Endothelial cell of umbilical vein (primary cell): Measurements from ENCODE around the gene CHGA. TPM values are rescaled to one million over a fixed set of nuclear protein-coding genes. Genes with fewer than 3 reads are reported as not detected.

ENCODE experiments used
- BruUV-seq: library from RNA; stranded (reverse); fragments of 400-500 nt; replicated peaks from 2 replicates; lab custom pipeline; 2021; lab: Mats Ljungman, UMichigan
- CTCF ChIA-PET: fragments of 300-600, 350-600 bp; sonication (Branson Sonifier 250); formaldehyde crosslinking; loops from one replicate; lab custom pipeline; 2021; ENCODE audit warnings: antibody characterized with exemption, inconsistent platforms; lab: Charles Lee
- POLR2A ChIA-PET: fragments of 300-600, 350-600 bp; sonication (Branson Sonifier 250); formaldehyde crosslinking; loops from one replicate; lab custom pipeline; 2021; ENCODE audit warnings: antibody characterized with exemption, inconsistent platforms; lab: Charles Lee
- DNase-seq: peaks from one replicate; pipeline ENCODE4 v3.0.0-alpha.2; 2011; ENCODE audit warnings: low read depth, low spot score
- FAIRE-seq: peaks from 2 replicates; lab custom pipeline; 2011; peaks lifted over from hg19 to GRCh38; lab: Jason Lieb, UNC
- H2AFZ ChIP-seq: 2 replicates; pipeline ENCODE4 v1.6.0; 2012; ENCODE audit warnings: low read depth, low read length, control low read depth, inconsistent platforms
- H3K27ac ChIP-seq: 2 replicates; pipeline ENCODE4 v1.5.1; 2011; ENCODE audit warnings: low read depth, mild to moderate bottlenecking, control low read depth, low read length, moderate library complexity; ENCODE audit not compliant: insufficient read depth
- H3K27me3 ChIP-seq, 2 experiments: 2 replicates each; pipeline versions ENCODE4 v1.6.0 to v1.6.1; 2011; ENCODE audit warnings: low read length in 2 of 2, mixed read lengths in 1 of 2; ENCODE audit not compliant: control insufficient read depth in 2 of 2, insufficient read depth in 2 of 2
- H3K36me3 ChIP-seq, 2 experiments: 2 replicates in 1 of 2; 3 replicates in 1 of 2; pipeline ENCODE4 v1.5.1; 2011; ENCODE audit warnings: low read length in 2 of 2, mild to moderate bottlenecking in 1 of 2, moderate library complexity in 1 of 2; ENCODE audit not compliant: control insufficient read depth in 2 of 2, insufficient read depth in 2 of 2; ENCODE audit errors: extremely low read depth in 1 of 2
- H3K4me1 ChIP-seq: 3 replicates; pipeline ENCODE4 v1.5.1; 2011; ENCODE audit warnings: mild to moderate bottlenecking, low read length; ENCODE audit not compliant: control insufficient read depth, insufficient read depth; ENCODE audit errors: extremely low read depth
- H3K4me2 ChIP-seq: 2 replicates; pipeline ENCODE4 v1.6.1; 2011; ENCODE audit warnings: low read length, control low read depth, mixed read lengths; ENCODE audit not compliant: insufficient read depth
- H3K4me3 ChIP-seq, 3 experiments: fragments of 200-600 bp in 1 of 3; sonication (generic), shearing (Covaris generic) in 1 of 3; replicated peaks in 1 of 3; 2 replicates each; pipeline ENCODE4 v1.5.1; 2011 to 2016; ENCODE audit warnings: control low read depth in 3 of 3, low read length in 3 of 3, mild to moderate bottlenecking in 2 of 3, inconsistent platforms in 1 of 3, low read depth in 1 of 3, moderate library complexity in 1 of 3; ENCODE audit not compliant: insufficient read depth in 1 of 3
- H3K79me2 ChIP-seq: 2 replicates; pipeline ENCODE4 v1.6.0; 2012; ENCODE audit warnings: low read length, inconsistent platforms; ENCODE audit not compliant: control insufficient read depth, insufficient read depth
- H3K9ac ChIP-seq: replicated peaks from 2 replicates; pipeline ENCODE3; 2011; ENCODE audit warnings: low read length, control low read depth; ENCODE audit not compliant: insufficient read depth; ENCODE audit errors: extremely low read depth
- H3K9me1 ChIP-seq: replicated peaks from 3 replicates; pipeline ENCODE4 v1.6.0; 2011; ENCODE audit warnings: mild to moderate bottlenecking, low read length; ENCODE audit not compliant: control insufficient read depth, insufficient read depth; ENCODE audit errors: extremely low read depth
- H3K9me3 ChIP-seq: replicated peaks from 2 replicates; pipeline ENCODE4 v1.5.1; 2012; ENCODE audit warnings: low read length, inconsistent platforms; ENCODE audit not compliant: control insufficient read depth, insufficient read depth
- H4K20me1 ChIP-seq: replicated peaks from 2 replicates; pipeline ENCODE3; 2011; ENCODE audit warnings: mild to moderate bottlenecking, low read length; ENCODE audit not compliant: control insufficient read depth, insufficient read depth; ENCODE audit errors: extremely low read depth
- EZH2 ChIP-seq: IDR thresholded peaks from 2 replicates; pipeline ENCODE4 v1.6.1; 2012; ENCODE audit warnings: borderline replicate concordance, low read depth, mild to moderate bottlenecking, moderate library complexity, low read length, inconsistent platforms; ENCODE audit not compliant: severe bottlenecking
- FOS ChIP-seq: IDR thresholded peaks from 2 replicates; pipeline ENCODE4 v1.6.1; 2011; ENCODE audit warnings: mild to moderate bottlenecking, low read length, moderate library complexity, borderline replicate concordance; ENCODE audit not compliant: insufficient read depth
- GATA2 ChIP-seq: IDR thresholded peaks from 2 replicates; pipeline ENCODE4 v1.7.0; 2011; ENCODE audit warnings: low read depth, mild to moderate bottlenecking, moderate library complexity, mixed read lengths, low read length; ENCODE audit not compliant: insufficient read length, insufficient read depth
- JUN ChIP-seq: IDR thresholded peaks from 2 replicates; pipeline ENCODE4 v1.6.1; 2011; ENCODE audit warnings: borderline replicate concordance, low read depth; ENCODE audit not compliant: insufficient read length, insufficient read depth
- MYC ChIP-seq: IDR thresholded peaks from one replicate; pipeline ENCODE4 v1.6.1; 2011; ENCODE audit warnings: mild to moderate bottlenecking, low read depth, low read length
- POLR2A ChIP-seq: IDR thresholded peaks from 2 replicates; pipeline ENCODE4 v1.6.1; 2012; ENCODE audit warnings: low read depth, mild to moderate bottlenecking, control low read depth, low read length
- POLR2AphosphoS5 ChIP-seq: IDR thresholded peaks from 2 replicates; pipeline ENCODE4 v1.6.1; 2012; ENCODE audit warnings: low read depth, mild to moderate bottlenecking, control low read depth, low read length, moderate library complexity; ENCODE audit not compliant: insufficient read depth
- dilution Hi-C: fragments of 300-500 bp; cut with MboI; formaldehyde crosslinking; loops from one replicate; pipeline ENCODE4 v1.15.0; 2019; ENCODE audit warnings: low sequenced_read_pairs; ENCODE audit not compliant: extremely low pct_ligation_motif_present
- intact Hi-C: fragments of 100-400 bp; cut with micrococcal nuclease; formaldehyde crosslinking; loops from one replicate; pipeline ENCODE4 v1.10.0; 2022
- polyA plus RNA-seq, 4 experiments: library from polyadenylated mRNA; depleted of rRNA in 3 of 4; stranded (reverse) in 3 of 4; unstranded in 1 of 4; fragments of >200 nt; gene quantifications; 2 replicates each; pipeline versions ENCODE4 v1.2.1 to v1.2.3, GENCODE V29; 2011 to 2012; ENCODE audit warnings: missing spikeins in 1 of 4
- total RNA-seq: library from RNA; stranded (reverse); gene quantifications from 2 replicates; pipeline ENCODE4 v1.2.3, GENCODE V29; 2021
- TF ChIP-seq, protein P1 (sequence below): IDR thresholded peaks from 2 replicates; pipeline ENCODE4 v1.6.1; 2011; ENCODE audit not compliant: insufficient read depth, insufficient read length
- TF ChIP-seq, protein P2 (sequence below), 2 donors: IDR thresholded peaks; 1 replicate in 1 of 2; 2 replicates in 1 of 2; pipeline ENCODE4 v1.5.1; 2011; ENCODE audit warnings: low read length in 2 of 2, mild to moderate bottlenecking in 2 of 2, moderate library complexity in 2 of 2, control low read depth in 1 of 2, inconsistent platforms in 1 of 2, low read depth in 1 of 2; ENCODE audit not compliant: insufficient read depth in 1 of 2; ENCODE audit errors: extremely low read depth in 1 of 2

CHGA gene
- total and polyA plus RNA-seq, 2 donors (not counting 3 experiments of a cell fraction or from before 2014, with no cell fraction given): not detected

DNA sequence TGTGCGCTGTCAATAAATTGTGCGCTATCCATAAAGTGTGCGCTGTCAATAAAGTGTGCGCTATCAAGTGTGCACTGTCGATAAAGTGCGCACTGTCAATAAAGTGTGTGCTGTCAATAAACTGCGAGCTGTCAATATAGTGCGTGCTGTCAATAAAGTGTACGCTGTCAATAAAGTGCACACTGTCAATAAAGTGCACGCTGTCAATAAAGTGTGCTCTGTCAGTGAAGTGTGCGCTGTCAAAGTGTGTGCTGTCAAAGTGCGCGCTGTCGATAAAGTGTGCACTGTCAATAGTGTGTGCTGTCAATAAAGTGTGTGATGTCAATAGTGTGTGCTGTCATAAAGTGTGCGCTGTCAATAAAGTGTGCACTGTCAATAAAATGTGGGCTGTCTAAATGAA is 2.9 kb upstream of the CHGA start:
- no peaks in the 10 kb centered on the region for H4K20me1 ChIP-seq
- FAIRE-seq (no peak), DNase-seq (no peak)
- CTCF ChIA-PET: no interaction called here
- no peak overlapping the region for H3K4me2 ChIP-seq
- POLR2A ChIA-PET: no interaction called here
- no peaks in the 10 kb centered on the region for H3K9me3 ChIP-seq
- no peaks in the 10 kb centered on the region for H3K36me3 ChIP-seq
- TF ChIP-seq MYC (no peak), JUN (no peak), GATA2 (no peak), EZH2 (no peak), FOS (no peak), POLR2AphosphoS5 (no peak), POLR2A (no peak)
- TF ChIP-seq, protein P1, sequence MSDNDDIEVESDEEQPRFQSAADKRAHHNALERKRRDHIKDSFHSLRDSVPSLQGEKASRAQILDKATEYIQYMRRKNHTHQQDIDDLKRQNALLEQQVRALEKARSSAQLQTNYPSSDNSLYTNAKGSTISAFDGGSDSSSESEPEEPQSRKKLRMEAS: no peak
- TF ChIP-seq, protein P2, sequence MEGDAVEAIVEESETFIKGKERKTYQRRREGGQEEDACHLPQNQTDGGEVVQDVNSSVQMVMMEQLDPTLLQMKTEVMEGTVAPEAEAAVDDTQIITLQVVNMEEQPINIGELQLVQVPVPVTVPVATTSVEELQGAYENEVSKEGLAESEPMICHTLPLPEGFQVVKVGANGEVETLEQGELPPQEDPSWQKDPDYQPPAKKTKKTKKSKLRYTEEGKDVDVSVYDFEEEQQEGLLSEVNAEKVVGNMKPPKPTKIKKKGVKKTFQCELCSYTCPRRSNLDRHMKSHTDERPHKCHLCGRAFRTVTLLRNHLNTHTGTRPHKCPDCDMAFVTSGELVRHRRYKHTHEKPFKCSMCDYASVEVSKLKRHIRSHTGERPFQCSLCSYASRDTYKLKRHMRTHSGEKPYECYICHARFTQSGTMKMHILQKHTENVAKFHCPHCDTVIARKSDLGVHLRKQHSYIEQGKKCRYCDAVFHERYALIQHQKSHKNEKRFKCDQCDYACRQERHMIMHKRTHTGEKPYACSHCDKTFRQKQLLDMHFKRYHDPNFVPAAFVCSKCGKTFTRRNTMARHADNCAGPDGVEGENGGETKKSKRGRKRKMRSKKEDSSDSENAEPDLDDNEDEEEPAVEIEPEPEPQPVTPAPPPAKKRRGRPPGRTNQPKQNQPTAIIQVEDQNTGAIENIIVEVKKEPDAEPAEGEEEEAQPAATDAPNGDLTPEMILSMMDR (IDR thresholded peaks at IDR 0.05; ENCODE audit: extremely low read depth in 1 of 2, insufficient read depth in 1 of 2, low read depth in 1 of 2, low read length in 2 of 2): no peak
- H3K4me1 ChIP-seq: no peaks in the 10 kb centered on the region
- dilution Hi-C loops: no loop called here
- no peaks in the 10 kb centered on the region for H3K9me1 ChIP-seq
- intact Hi-C loops: no loop called here
- no peak overlapping the region for H3K4me3 ChIP-seq
- no TSS peak for BruUV-seq
- H2AFZ ChIP-seq: no peak overlapping the region
- peaks cover 5 to 6% of the 10 kb centered on the region in 2 experiments for H3K27me3 ChIP-seq
- no peaks in the 10 kb centered on the region for H3K79me2 ChIP-seq
- H3K27ac ChIP-seq: no peak overlapping the region
- no peak overlapping the region for H3K9ac ChIP-seq
